H1 (cell line): ENCODE data around the gene AK2. TPM values are rescaled to one million over a fixed set of nuclear protein-coding genes. Genes with fewer than 3 reads are reported as not detected.

Experiments
- CTCF ChIA-PET: fragments of 300-600 bp; sonication (Branson Sonifier 250); formaldehyde crosslinking; loops from one replicate; lab custom pipeline; 2021; ENCODE audit not compliant: partially characterized antibody; lab: Charles Lee
- POLR2A ChIA-PET: fragments of 300-600 bp; sonication (Branson Sonifier 250); formaldehyde crosslinking; loops from one replicate; lab custom pipeline; 2021; ENCODE audit warnings: inconsistent platforms; ENCODE audit not compliant: partially characterized antibody; lab: Charles Lee
- DNase-seq, 2 experiments: peaks; one replicate each; pipeline versions ENCODE4 v3.0.0 to v3.0.0-alpha.2; 2010 to 2022; ENCODE audit warnings: low spot score in 2 of 2, low read depth in 1 of 2, mixed read lengths in 1 of 2
- FAIRE-seq: peaks from 2 replicates; lab custom pipeline; 2011; peaks lifted over from hg19 to GRCh38; lab: Jason Lieb, UNC
- H2AFZ ChIP-seq: 2 replicates; pipeline ENCODE4 v1.8.1; 2012; ENCODE audit warnings: low read length, inconsistent platforms
- H2AK5ac ChIP-seq: 2 replicates; pipeline ENCODE4 v1.6.1; 2013; ENCODE audit warnings: low read depth, low read length
- H2BK120ac ChIP-seq: replicated peaks from 2 replicates; pipeline ENCODE3; 2013; ENCODE audit warnings: low read depth, low read length, inconsistent platforms
- H2BK12ac ChIP-seq: 2 replicates; pipeline ENCODE4 v1.6.1; 2013; ENCODE audit warnings: low read depth, low read length
- H2BK15ac ChIP-seq: 2 replicates; pipeline ENCODE4 v1.6.1; 2013; ENCODE audit warnings: low read length
- H2BK20ac ChIP-seq: 2 replicates; pipeline ENCODE4 v1.6.1; 2013; ENCODE audit warnings: low read length
- H2BK5ac ChIP-seq: 2 replicates; pipeline ENCODE4 v1.6.1; 2013; ENCODE audit warnings: low read depth, low read length
- H3K14ac ChIP-seq: 2 replicates; pipeline ENCODE4 v1.6.1; 2013; ENCODE audit warnings: inconsistent platforms; ENCODE audit not compliant: insufficient read length
- H3K18ac ChIP-seq: 2 replicates; pipeline ENCODE4 v1.6.1; 2013; ENCODE audit warnings: low read length; ENCODE audit errors: extremely low read depth
- H3K23ac ChIP-seq: 2 replicates; pipeline ENCODE4 v1.6.1; 2013; ENCODE audit warnings: inconsistent platforms; ENCODE audit not compliant: insufficient read length
- H3K23me2 ChIP-seq: 2 replicates; pipeline ENCODE4 v1.6.1; 2013; ENCODE audit warnings: low read depth, low read length
- H3K27ac ChIP-seq: 2 replicates; pipeline ENCODE4 v1.6.1; 2011; ENCODE audit warnings: low read depth, low read length, inconsistent platforms
- H3K27me3 ChIP-seq, 4 experiments: replicated peaks in 1 of 4; 1 replicate in 1 of 4; 2 replicates in 3 of 4; pipeline versions ENCODE4 v1.6.1 to v1.8.1; 2011 to 2013; ENCODE audit warnings: low read length in 3 of 4, mild to moderate bottlenecking in 3 of 4, inconsistent platforms in 2 of 4, mixed read lengths in 2 of 4, moderate library complexity in 1 of 4; ENCODE audit not compliant: control insufficient read depth in 3 of 4, insufficient read depth in 3 of 4; ENCODE audit errors: extremely low read depth in 1 of 4
- H3K36me3 ChIP-seq, 4 experiments: 2 replicates each; pipeline versions ENCODE4 v1.6.1 to v1.8.1; 2011 to 2013; ENCODE audit warnings: mild to moderate bottlenecking in 4 of 4, low read length in 3 of 4, moderate library complexity in 2 of 4, control low read depth in 1 of 4, inconsistent platforms in 1 of 4; ENCODE audit not compliant: insufficient read depth in 4 of 4, control insufficient read depth in 2 of 4
- H3K4ac ChIP-seq: replicated peaks from 2 replicates; pipeline ENCODE3; 2013; ENCODE audit warnings: low read length, low read depth, mixed read lengths, inconsistent platforms; ENCODE audit not compliant: insufficient read length
- H3K4me1 ChIP-seq, 4 experiments: replicated peaks in 1 of 4; 1 replicate in 1 of 4; 2 replicates in 3 of 4; pipeline versions ENCODE4 v1.6.1 to v1.8.1; 2011 to 2013; ENCODE audit warnings: low read length in 3 of 4, inconsistent platforms in 2 of 4, mixed read lengths in 1 of 4; ENCODE audit not compliant: insufficient read depth in 4 of 4, control insufficient read depth in 3 of 4
- H3K4me2 ChIP-seq, 2 experiments: 2 replicates each; pipeline versions ENCODE4 v1.6.1 to v1.8.1; 2011 to 2013; ENCODE audit warnings: low read depth in 2 of 2, low read length in 2 of 2, control low read depth in 1 of 2, inconsistent platforms in 1 of 2, mild to moderate bottlenecking in 1 of 2; ENCODE audit not compliant: insufficient read depth in 1 of 2
- H3K4me3 ChIP-seq, 4 experiments: fragments of 200-600, 300-600 bp in 1 of 4; sonication (generic), shearing (Covaris generic), sonication (Bioruptor Twin) in 1 of 4; 2 replicates each; pipeline versions ENCODE4 v1.5.1 to v1.8.1; 2011 to 2016; ENCODE audit warnings: low read length in 4 of 4, low read depth in 3 of 4, control low read depth in 2 of 4, inconsistent platforms in 2 of 4, mild to moderate bottlenecking in 2 of 4, mixed read lengths in 1 of 4, moderate library complexity in 1 of 4; ENCODE audit not compliant: insufficient read depth in 2 of 4; ENCODE audit errors: extremely low read depth in 1 of 4
- H3K56ac ChIP-seq: replicated peaks from 2 replicates; pipeline ENCODE3; 2013; ENCODE audit warnings: low read depth, mild to moderate bottlenecking, mixed read lengths, low read length, inconsistent platforms; ENCODE audit not compliant: insufficient read length
- H3K79me1 ChIP-seq: 2 replicates; pipeline ENCODE4 v1.6.1; 2013; ENCODE audit warnings: low read depth, low read length, control low read depth
- H3K79me2 ChIP-seq, 2 experiments: 2 replicates each; pipeline versions ENCODE4 v1.6.1 to v1.8.1; 2012 to 2013; ENCODE audit warnings: low read length in 2 of 2, mild to moderate bottlenecking in 2 of 2, inconsistent platforms in 1 of 2; ENCODE audit not compliant: insufficient read depth in 2 of 2, control insufficient read depth in 1 of 2
- H3K9ac ChIP-seq, 4 experiments: replicated peaks in 1 of 4; 1 replicate in 1 of 4; 2 replicates in 3 of 4; pipeline versions ENCODE4 v1.6.1 to v1.8.1; 2011 to 2013; ENCODE audit warnings: low read depth in 3 of 4, low read length in 3 of 4, control low read depth in 2 of 4, mild to moderate bottlenecking in 2 of 4, moderate library complexity in 2 of 4, inconsistent platforms in 1 of 4; ENCODE audit errors: extremely low read depth in 1 of 4
- H3K9me3 ChIP-seq, 2 experiments: 2 replicates each; pipeline versions ENCODE4 v1.6.1 to v1.8.1; 2012 to 2013; ENCODE audit warnings: mild to moderate bottlenecking in 2 of 2, moderate library complexity in 2 of 2, control low read depth in 1 of 2, inconsistent platforms in 1 of 2, low read depth in 1 of 2, low read length in 1 of 2, mixed read lengths in 1 of 2; ENCODE audit not compliant: insufficient read depth in 2 of 2
- H4K20me1 ChIP-seq, 2 experiments: replicated peaks in 1 of 2; 2 replicates each; pipeline versions ENCODE3 to v1.8.1; 2011 to 2013; ENCODE audit warnings: inconsistent platforms in 2 of 2, low read length in 2 of 2, mild to moderate bottlenecking in 1 of 2; ENCODE audit not compliant: insufficient read depth in 2 of 2, control insufficient read depth in 1 of 2
- H4K5ac ChIP-seq: 2 replicates; pipeline ENCODE4 v1.6.1; 2013; ENCODE audit warnings: low read length, low read depth, mixed read lengths, inconsistent platforms; ENCODE audit not compliant: insufficient read length
- H4K8ac ChIP-seq: 2 replicates; pipeline ENCODE4 v1.8.0; 2013; ENCODE audit warnings: mild to moderate bottlenecking, moderate library complexity, low read length, inconsistent platforms; ENCODE audit not compliant: insufficient read depth; ENCODE audit errors: extremely low read depth
- H4K91ac ChIP-seq: replicated peaks from 2 replicates; pipeline ENCODE3; 2013; ENCODE audit warnings: low read length, mixed read lengths, inconsistent platforms; ENCODE audit not compliant: insufficient read length
- WGBS, 2 experiments: shearing (Covaris generic) in 1 of 2; methylation state at CpG; one replicate each; pipeline versions ENCODE4 v1.1.6 to v1.1.7; 2013 to 2015; ENCODE audit warnings: low lambda C conversion rate in 2 of 2, mixed read lengths in 2 of 2, inconsistent platforms in 1 of 2, low coverage in 1 of 2, missing lambda C conversion rate in 1 of 2; ENCODE audit not compliant: insufficient replicate concordance in 2 of 2, insufficient coverage in 1 of 2, insufficient read length in 1 of 2; ENCODE audit errors: extremely low coverage in 1 of 2, missing lambda C conversion rate in 1 of 2; 5-methylcytosine and 5-hydroxymethylcytosine counted together
- polyA plus RNA-seq, 7 experiments: library from polyadenylated mRNA; depleted of rRNA in 3 of 7; stranded (reverse) in 5 of 7; unstranded in 2 of 7; fragments of >200 nt in 5 of 7; fragments of 200-250 nt in 2 of 7; gene quantifications; 1 replicate in 5 of 7; 2 replicates in 1 of 7; 4 replicates in 1 of 7; pipeline versions ENCODE4 v1.2.1 to v1.2.3, GENCODE V29; 2011 to 2013; ENCODE audit warnings: missing spikeins in 2 of 7, mixed read lengths in 2 of 7
- total RNA-seq: library from RNA; stranded (reverse); fragmentation: NEBNext Ultra II Directional; extraction: Animal tissue kit (Norgen Biotek cat#: 25700); gene quantifications from 2 replicates; pipeline ENCODE4 v1.2.1, GENCODE V29; 2021

The AK2 gene
- total and polyA plus RNA-seq, 2 of the 8 experiments (the other 6 are each of a cell fraction or from before 2014, with no cell fraction given) = 92.3 to 137 TPM

DNA sequence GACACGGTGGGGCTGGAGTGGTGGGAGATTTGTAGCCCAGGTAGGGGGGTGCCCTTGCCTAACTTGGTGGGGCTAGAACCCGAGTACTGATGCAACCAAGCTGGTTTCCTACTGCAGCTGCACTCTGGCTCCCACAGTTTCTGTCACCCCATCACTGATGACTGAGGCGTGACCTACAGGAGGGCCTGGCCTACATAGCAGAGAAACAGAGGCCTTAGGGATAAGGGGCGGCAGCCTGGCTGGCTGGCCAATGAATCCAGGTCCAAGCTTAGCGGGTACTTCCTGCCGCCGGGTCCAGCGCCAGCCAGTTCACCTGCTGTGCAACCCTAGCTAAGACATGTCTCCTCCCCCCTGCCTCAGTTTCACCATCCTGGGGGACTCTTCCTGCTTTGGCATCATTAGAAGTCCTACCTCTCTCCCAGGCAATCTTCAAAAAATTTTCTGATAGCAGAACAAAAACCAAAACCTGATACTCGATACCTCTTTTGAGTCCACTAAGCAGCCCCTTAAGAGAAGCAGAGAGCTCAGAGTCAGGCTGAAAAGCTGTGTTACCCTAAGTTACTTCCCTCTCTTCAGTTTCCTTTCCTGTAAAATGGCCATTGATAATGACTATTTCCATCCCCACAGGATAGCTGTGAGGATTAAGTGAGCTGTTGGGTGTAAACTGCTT is 44.7 kb downstream of the AK2 start:
- H3K56ac ChIP-seq = no peak overlapping the region
- no peak overlapping the region for H3K23ac ChIP-seq
- peaks cover 4% of the 10 kb centered on the region for H3K79me1 ChIP-seq
- no peak for FAIRE-seq
- H3K9me3 ChIP-seq = no peaks in the 10 kb centered on the region
- no peak overlapping the region for H4K91ac ChIP-seq
- no peak overlapping the region for H3K4me3 ChIP-seq
- no peak overlapping the region for H2AK5ac ChIP-seq
- H3K14ac ChIP-seq = no peak overlapping the region
- H2BK12ac ChIP-seq = peak overlapping the region; percentile 50; the same call in 1 of the 2 replicates
- H3K23me2 ChIP-seq = no peaks in the 10 kb centered on the region
- peak overlapping the region; percentile 41 for H3K4ac ChIP-seq
- no peak overlapping the region for H2AFZ ChIP-seq
- H3K18ac ChIP-seq = no peak overlapping the region
- no peak overlapping the region for H4K5ac ChIP-seq
- no peak overlapping the region for H3K27ac ChIP-seq
- no peak overlapping the region for H2BK20ac ChIP-seq
- H2BK5ac ChIP-seq = 0 out of 2 replicates have a peak overlapping the region, but pooled peaks have one; percentile 56
- CTCF ChIA-PET = interaction anchor here (0.9 to 6.8 kb wide), 11 partner anchors 8 to 99 kb away, joined by 3 to 44 read pairs (median 4); no protein-coding TSS in a partner anchor
- H3K4me2 ChIP-seq = peak overlapping the region in 1 of 2 experiments; percentile 31; a peak in 1 of 4 replicates
- no peak for DNase-seq
- no peak overlapping the region; the same call in 1 of the 2 replicates for H4K8ac ChIP-seq
- no peaks in the 10 kb centered on the region for H4K20me1 ChIP-seq
- 90% methylated on average over 9 of the region's 9 CpGs; no CpG with 5 or more reads in 1 of the 2 experiments for WGBS, 2 experiments
- peaks cover 0 to 15% (median 8%) of the 10 kb centered on the region in 4 experiments; a peak in 5 of 7 replicates for H3K4me1 ChIP-seq
- no peaks in the 10 kb centered on the region for H3K36me3 ChIP-seq
- no peak overlapping the region for H3K9ac ChIP-seq
- peaks cover 0 to 1% (median 0%) of the 10 kb centered on the region in 4 experiments; a peak in 1 of 7 replicates for H3K27me3 ChIP-seq
- no peak overlapping the region for H2BK120ac ChIP-seq
- peak overlapping the region; percentile 53; the same call in 1 of the 2 replicates for H2BK15ac ChIP-seq
- POLR2A ChIA-PET = interaction anchor here (1.0 to 2.7 kb wide), 7 partner anchors 8 to 27 kb away, joined by 3 to 12 read pairs (median 8); partner anchors contain the start of gene RNF19B
- no peaks in the 10 kb centered on the region for H3K79me2 ChIP-seq
